Measurements from ENCODE around the gene LRRC46.

GRCh38 chr17:47818002-47818695, 13.3 kb upstream of the LRRC46 start:
- TF ChIP-seq, protein P1, sequence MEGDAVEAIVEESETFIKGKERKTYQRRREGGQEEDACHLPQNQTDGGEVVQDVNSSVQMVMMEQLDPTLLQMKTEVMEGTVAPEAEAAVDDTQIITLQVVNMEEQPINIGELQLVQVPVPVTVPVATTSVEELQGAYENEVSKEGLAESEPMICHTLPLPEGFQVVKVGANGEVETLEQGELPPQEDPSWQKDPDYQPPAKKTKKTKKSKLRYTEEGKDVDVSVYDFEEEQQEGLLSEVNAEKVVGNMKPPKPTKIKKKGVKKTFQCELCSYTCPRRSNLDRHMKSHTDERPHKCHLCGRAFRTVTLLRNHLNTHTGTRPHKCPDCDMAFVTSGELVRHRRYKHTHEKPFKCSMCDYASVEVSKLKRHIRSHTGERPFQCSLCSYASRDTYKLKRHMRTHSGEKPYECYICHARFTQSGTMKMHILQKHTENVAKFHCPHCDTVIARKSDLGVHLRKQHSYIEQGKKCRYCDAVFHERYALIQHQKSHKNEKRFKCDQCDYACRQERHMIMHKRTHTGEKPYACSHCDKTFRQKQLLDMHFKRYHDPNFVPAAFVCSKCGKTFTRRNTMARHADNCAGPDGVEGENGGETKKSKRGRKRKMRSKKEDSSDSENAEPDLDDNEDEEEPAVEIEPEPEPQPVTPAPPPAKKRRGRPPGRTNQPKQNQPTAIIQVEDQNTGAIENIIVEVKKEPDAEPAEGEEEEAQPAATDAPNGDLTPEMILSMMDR (conservative IDR thresholded peaks at IDR 0.05; ENCODE audit: low read depth, low read length), result no peak
- TF ChIP-seq RAD21 (IDR thresholded peaks at IDR 0.05; ENCODE audit: low read length), result no peak
- no peak for TF ChIP-seq POLR2A (IDR thresholded peaks at IDR 0.05; ENCODE audit: low read depth, low read length)

All from IMR-90 (cell line).